HEK293T (cell line): Measurements from ENCODE around the gene GRB7.

ENCODE experiments used
- CTCF ChIA-PET: fragments of 350-600 bp; formaldehyde crosslinking; extraction: SDS; loops from one replicate; lab custom pipeline; 2021; ENCODE audit warnings: antibody characterized with exemption, inconsistent platforms; lab: Yijun Ruan, JAX
- POLR2A ChIA-PET: fragments of 350-600 bp; formaldehyde crosslinking; extraction: SDS; loops from one replicate; lab custom pipeline; 2020; ENCODE audit warnings: antibody characterized with exemption, inconsistent platforms; lab: Yijun Ruan, JAX
- DNase-seq: peaks from one replicate; pipeline ENCODE4 v3.0.0; 2012; ENCODE audit warnings: mixed read lengths; ENCODE audit errors: extremely low spot score
- ARNT ChIP-seq: fragments of 450-650 bp; IDR thresholded peaks from 2 replicates; pipeline ENCODE4 v1.6.1; 2017; ENCODE audit warnings: mild to moderate bottlenecking
- BHLHE40 ChIP-seq: fragments of 450-650 bp; IDR thresholded peaks from 2 replicates; pipeline ENCODE4 v1.6.1; 2016; ENCODE audit warnings: mild to moderate bottlenecking, moderate library complexity, borderline replicate concordance
- CTBP1 ChIP-seq: fragments of 450-650 bp; IDR thresholded peaks from 2 replicates; pipeline ENCODE4 v1.6.1; 2016; ENCODE audit warnings: borderline replicate concordance
- ELF4 ChIP-seq: fragments of 450-650 bp; IDR thresholded peaks from 2 replicates; pipeline ENCODE4 v1.6.1; 2017; ENCODE audit warnings: antibody characterized with exemption
- FOXA1 ChIP-seq: fragments of 450-650 bp; IDR thresholded peaks from 2 replicates; pipeline ENCODE4 v1.6.1; 2016; ENCODE audit warnings: mild to moderate bottlenecking
- FOXK2 ChIP-seq: fragments of 450-650 bp; IDR thresholded peaks from 2 replicates; pipeline ENCODE4 v1.6.1; 2016; ENCODE audit warnings: mild to moderate bottlenecking
- FOXM1 ChIP-seq: fragments of 450-650 bp; IDR thresholded peaks from 2 replicates; pipeline ENCODE4 v1.6.1; 2017; ENCODE audit warnings: mild to moderate bottlenecking, borderline replicate concordance
- HDGF ChIP-seq: fragments of 450-650 bp; IDR thresholded peaks from 2 replicates; pipeline ENCODE4 v1.6.1; 2017; ENCODE audit warnings: antibody characterized with exemption, borderline replicate concordance
- L3MBTL2 ChIP-seq: fragments of 450-650 bp; conservative IDR thresholded peaks from 2 replicates; pipeline ENCODE4 v1.6.1; 2016; ENCODE audit warnings: mild to moderate bottlenecking
- LEF1 ChIP-seq: fragments of 450-650 bp; IDR thresholded peaks from 2 replicates; pipeline ENCODE4 v1.6.1; 2017; ENCODE audit warnings: mild to moderate bottlenecking, borderline replicate concordance
- NFRKB ChIP-seq: fragments of 450-650 bp; IDR thresholded peaks from 2 replicates; pipeline ENCODE4 v1.6.1; 2016; ENCODE audit warnings: mild to moderate bottlenecking, moderate library complexity
- SP1 ChIP-seq: fragments of 450-650 bp; IDR thresholded peaks from 2 replicates; pipeline ENCODE4 v1.6.1; 2017
- SUZ12 ChIP-seq: fragments of 450-650 bp; IDR thresholded peaks from 2 replicates; pipeline ENCODE4 v1.6.1; 2016; ENCODE audit warnings: mild to moderate bottlenecking
- TARDBP ChIP-seq: fragments of 450-650 bp; IDR thresholded peaks from 2 replicates; pipeline ENCODE4 v1.6.1; 2016
- ZNF384 ChIP-seq: fragments of 450-650 bp; IDR thresholded peaks from 2 replicates; pipeline ENCODE4 v1.6.1; 2016
- TF ChIP-seq, protein P1 (sequence below): fragments of 450-650 bp; IDR thresholded peaks from 2 replicates; pipeline ENCODE4 v1.6.1; 2016

Gene GRB7

GRCh38 chr17:39765175-39765574 is 27.4 kb downstream of the GRB7 start:
- DNase-seq = no peak
- CTCF ChIA-PET = no interaction called here
- POLR2A ChIA-PET = interaction anchor here (1.2 to 2.1 kb wide), 2 partner anchors 10 to 77 kb away, joined by 3 to 6 read pairs; partner anchors contain the start of gene PGAP3
- no peak for TF ChIP-seq FOXA1
- TF ChIP-seq, protein P1, sequence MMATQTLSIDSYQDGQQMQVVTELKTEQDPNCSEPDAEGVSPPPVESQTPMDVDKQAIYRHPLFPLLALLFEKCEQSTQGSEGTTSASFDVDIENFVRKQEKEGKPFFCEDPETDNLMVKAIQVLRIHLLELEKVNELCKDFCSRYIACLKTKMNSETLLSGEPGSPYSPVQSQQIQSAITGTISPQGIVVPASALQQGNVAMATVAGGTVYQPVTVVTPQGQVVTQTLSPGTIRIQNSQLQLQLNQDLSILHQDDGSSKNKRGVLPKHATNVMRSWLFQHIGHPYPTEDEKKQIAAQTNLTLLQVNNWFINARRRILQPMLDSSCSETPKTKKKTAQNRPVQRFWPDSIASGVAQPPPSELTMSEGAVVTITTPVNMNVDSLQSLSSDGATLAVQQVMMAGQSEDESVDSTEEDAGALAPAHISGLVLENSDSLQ = no peak
- TF ChIP-seq ELF4 = no peak

DNA sequence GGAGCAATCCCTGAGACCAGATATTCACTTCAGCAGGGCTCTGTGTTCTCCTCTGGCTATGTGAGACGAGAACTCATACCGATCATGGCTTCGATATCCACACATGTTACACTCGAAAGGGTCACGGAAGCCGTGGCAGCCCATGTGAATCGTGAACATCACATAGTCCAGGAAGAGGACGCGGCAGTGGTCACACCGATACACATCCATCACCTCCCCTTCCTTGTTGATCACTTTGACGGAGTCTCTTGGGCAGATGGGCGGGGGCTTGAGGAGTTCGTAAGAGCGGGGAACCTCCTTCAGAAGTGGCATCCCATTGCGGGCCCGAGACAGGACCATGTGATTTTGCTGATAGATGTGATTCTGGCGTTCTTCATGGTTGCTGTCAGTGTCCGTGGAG is 28.0 kb downstream of the GRB7 start:
- no peak for TF ChIP-seq TARDBP
- TF ChIP-seq ZNF384 = no peak
- TF ChIP-seq FOXM1 = no peak
- POLR2A ChIA-PET = interaction anchor here (2.1 kb wide), 1 partner anchor 11 kb away, joined by 6 read pairs; no protein-coding TSS in a partner anchor
- no peak for DNase-seq
- CTCF ChIA-PET = no interaction called here

DNA sequence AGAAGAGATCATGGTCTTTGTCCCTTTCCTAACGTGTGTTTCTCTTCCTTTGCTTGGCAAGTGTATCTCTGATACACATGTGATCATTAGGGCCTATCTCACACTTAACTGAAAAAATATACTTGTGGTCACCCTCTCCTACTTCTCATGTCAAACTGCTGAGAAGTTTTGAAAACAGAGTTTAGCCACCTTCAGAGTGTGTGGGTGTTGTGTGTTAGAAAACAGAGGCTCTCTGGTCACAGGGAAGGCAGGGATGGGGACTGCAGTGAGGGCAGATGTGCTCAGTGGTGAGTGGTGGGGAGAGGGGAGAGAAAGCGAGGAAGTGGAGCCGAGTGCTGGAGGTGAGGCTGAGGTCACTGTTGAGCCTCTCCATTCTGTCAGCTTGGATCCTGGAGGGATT is 29.4 kb downstream of the GRB7 start:
- ChIA-PET POLR2A (no interaction called here), CTCF (no interaction called here)
- TF ChIP-seq CTBP1 = no peak
- DNase-seq = no peak

DNA sequence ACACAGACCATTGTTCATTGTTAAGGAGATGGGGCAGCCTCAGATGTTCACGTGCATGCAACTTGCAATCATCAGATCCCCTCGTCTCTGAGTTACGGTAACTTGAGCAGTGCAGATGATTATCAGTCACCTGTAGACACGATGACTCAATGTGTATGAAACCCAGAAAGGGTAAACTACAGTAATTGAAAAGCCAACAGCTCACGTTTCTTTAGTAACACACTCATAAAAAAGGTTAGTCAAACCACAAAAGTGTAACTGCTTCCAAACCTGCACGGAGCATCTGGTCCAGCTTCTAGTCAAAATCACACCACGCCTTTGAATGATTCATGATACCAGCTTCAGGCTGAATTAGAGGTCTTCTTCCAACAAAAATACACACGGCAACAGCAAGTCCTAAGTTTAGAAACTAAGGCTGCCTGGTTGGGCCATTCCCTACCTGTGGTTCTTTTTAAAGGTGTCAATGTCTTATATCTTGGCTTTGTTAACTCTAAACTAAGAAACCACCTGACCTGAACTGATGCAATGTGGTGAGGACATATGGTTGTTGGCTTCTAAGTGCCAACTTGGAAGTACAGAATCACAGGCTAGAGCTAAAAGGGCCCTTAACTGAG is 32.3 kb downstream of the GRB7 start:
- no peak for DNase-seq
- TF ChIP-seq L3MBTL2 (no peak), ARNT (no peak), NFRKB (no peak), TARDBP (no peak), SP1 (no peak), BHLHE40 (no peak), SUZ12 (no peak), FOXA1 (no peak), HDGF (no peak), CTBP1 (no peak), ELF4 (no peak), ZNF384 (no peak), LEF1 (no peak), FOXM1 (no peak)
- TF ChIP-seq, protein P1 = no peak
- POLR2A ChIA-PET = interaction anchor here (0.9 to 1.0 kb wide), 2 partner anchors 15 to 40 kb away, joined by 3 read pairs; partner anchors contain the start of gene MIEN1
- CTCF ChIA-PET = interaction anchor here (0.5 kb wide), 1 partner anchor 117 kb away, joined by 3 read pairs; no protein-coding TSS in a partner anchor

DNA sequence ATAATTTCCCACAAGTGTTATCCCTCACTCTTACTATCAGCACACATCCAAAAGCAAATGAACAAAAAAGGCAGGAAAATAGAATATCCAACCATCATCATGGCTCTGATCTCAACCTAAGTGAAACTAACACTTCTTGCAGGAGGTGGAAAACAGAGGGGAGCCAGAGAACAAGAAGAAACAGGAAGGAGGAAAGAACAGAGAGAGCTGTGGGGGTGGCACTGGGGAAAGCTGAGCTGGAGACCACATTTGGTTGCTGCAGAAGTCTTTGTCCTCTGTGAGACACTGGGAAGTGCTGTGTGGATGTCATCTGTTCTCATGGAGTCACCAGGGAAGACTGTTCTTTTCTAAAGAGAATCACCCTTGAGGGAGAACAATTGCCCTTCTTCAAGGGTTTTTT is 34.7 kb downstream of the GRB7 start:
- DNase-seq = no peak
- ChIA-PET POLR2A (no interaction called here), CTCF (no interaction called here)
- no peak for TF ChIP-seq NFRKB
- no peak for TF ChIP-seq ELF4
- TF ChIP-seq ARNT = no peak
- no peak for TF ChIP-seq L3MBTL2
- TF ChIP-seq, protein P1 = no peak
- no peak for TF ChIP-seq LEF1
- no peak for TF ChIP-seq SP1
- no peak for TF ChIP-seq SUZ12
- TF ChIP-seq ZNF384 = no peak
- TF ChIP-seq BHLHE40 = no peak
- TF ChIP-seq CTBP1 = no peak
- no peak for TF ChIP-seq HDGF
- TF ChIP-seq FOXK2 = no peak
- no peak for TF ChIP-seq FOXM1
- no peak for TF ChIP-seq TARDBP
- no peak for TF ChIP-seq FOXA1

GRCh38 chr17:39772987-39773934 is 35.5 kb downstream of the GRB7 start:
- DNase-seq = no peak
- ChIA-PET CTCF (no interaction called here), POLR2A (no interaction called here)
- no peak for TF ChIP-seq FOXA1
- no peak for TF ChIP-seq NFRKB
- no peak for TF ChIP-seq FOXM1
- TF ChIP-seq FOXK2 = no peak
- no peak for TF ChIP-seq BHLHE40
- TF ChIP-seq SP1 = no peak
- TF ChIP-seq ZNF384 = no peak
- TF ChIP-seq SUZ12 = no peak
- TF ChIP-seq TARDBP = no peak
- no peak for TF ChIP-seq L3MBTL2
- TF ChIP-seq CTBP1 = no peak
- TF ChIP-seq ARNT = no peak
- no peak for TF ChIP-seq ELF4
- TF ChIP-seq HDGF = no peak
- TF ChIP-seq, protein P1 = no peak
- TF ChIP-seq LEF1 = no peak
